ENCODE measurements around the gene EPS8L2.

- TF ChIP-seq CTCF (conservative IDR thresholded peaks at IDR 0.05) (no peak), ZFX (IDR thresholded peaks at IDR 0.05) (no peak)
Measured at GRCh38 chr11:689625-690024, 16.4 kb upstream of the EPS8L2 start.
